ENCODE data around the gene DICER1.

DICER1 gene

DNA sequence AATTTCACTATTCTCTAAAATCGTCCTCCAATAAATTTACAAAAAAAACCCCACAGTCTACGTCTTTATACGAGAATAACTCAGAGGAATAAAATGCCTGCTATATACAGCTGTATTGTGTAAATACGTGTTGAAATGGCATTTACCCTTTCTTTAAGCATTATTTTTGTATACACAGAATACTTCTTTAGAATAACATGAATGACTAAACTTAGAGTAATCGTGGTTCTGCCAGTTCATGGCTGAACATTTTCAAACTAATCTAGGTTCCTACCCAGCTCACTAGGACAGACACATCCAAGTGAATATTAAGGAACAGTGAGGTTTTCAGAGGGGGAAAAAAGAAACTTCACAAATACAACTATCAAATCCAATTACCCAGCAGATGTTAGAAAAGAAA, 24.6 kb downstream of the DICER1 start:
- no peak for ATAC-seq

DNA sequence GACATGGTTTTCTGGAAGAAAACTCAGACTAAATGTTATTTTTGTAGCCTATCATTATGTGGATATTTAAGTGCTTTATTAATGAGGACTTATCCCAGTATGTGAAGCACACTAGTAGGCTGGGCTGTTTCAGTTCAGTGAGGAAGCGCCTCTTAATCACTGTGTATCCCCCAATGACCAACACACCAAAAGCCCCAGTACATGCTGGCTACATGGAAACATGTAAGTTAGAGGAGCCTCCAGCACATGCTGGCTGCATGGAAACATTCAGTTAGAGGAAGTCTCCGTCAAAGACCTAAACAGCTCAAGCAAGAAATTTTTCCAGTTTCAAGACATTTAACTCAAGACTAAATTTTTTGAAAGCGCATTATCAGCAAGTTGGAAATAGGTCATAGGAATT, 26.8 kb downstream of the DICER1 start:
- ATAC-seq: no peak

More for the DNA sequence above, 24.6 kb downstream of the DICER1 start:
- TF ChIP-seq ZFP3 (CRISPR knock-in tag; IDR thresholded peaks at IDR 0.05): no peak
- TF ChIP-seq GLIS3 (CRISPR knock-in tag; IDR thresholded peaks at IDR 0.05): no peak
- no peak for TF ChIP-seq BACH2 (CRISPR knock-in tag; IDR thresholded peaks at IDR 0.05; ENCODE audit: borderline replicate concordance)
- TF ChIP-seq, protein P1, sequence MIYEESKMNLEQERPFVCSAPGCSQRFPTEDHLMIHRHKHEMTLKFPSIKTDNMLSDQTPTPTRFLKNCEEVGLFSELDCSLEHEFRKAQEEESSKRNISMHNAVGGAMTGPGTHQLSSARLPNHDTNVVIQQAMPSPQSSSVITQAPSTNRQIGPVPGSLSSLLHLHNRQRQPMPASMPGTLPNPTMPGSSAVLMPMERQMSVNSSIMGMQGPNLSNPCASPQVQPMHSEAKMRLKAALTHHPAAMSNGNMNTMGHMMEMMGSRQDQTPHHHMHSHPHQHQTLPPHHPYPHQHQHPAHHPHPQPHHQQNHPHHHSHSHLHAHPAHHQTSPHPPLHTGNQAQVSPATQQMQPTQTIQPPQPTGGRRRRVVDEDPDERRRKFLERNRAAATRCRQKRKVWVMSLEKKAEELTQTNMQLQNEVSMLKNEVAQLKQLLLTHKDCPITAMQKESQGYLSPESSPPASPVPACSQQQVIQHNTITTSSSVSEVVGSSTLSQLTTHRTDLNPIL (CRISPR knock-in tag; IDR thresholded peaks at IDR 0.05; ENCODE audit: low read depth): no peak
- no peak for TF ChIP-seq ZNF8 (CRISPR knock-in tag; IDR thresholded peaks at IDR 0.05)
- TF ChIP-seq, protein P2, sequence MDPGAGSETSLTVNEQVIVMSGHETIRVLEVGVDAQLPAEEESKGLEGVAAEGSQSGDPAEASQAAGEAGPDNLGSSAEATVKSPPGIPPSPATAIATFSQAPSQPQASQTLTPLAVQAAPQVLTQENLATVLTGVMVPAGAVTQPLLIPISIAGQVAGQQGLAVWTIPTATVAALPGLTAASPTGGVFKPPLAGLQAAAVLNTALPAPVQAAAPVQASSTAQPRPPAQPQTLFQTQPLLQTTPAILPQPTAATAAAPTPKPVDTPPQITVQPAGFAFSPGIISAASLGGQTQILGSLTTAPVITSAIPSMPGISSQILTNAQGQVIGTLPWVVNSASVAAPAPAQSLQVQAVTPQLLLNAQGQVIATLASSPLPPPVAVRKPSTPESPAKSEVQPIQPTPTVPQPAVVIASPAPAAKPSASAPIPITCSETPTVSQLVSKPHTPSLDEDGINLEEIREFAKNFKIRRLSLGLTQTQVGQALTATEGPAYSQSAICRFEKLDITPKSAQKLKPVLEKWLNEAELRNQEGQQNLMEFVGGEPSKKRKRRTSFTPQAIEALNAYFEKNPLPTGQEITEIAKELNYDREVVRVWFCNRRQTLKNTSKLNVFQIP (CRISPR knock-in tag; IDR thresholded peaks at IDR 0.05; ENCODE audit: borderline replicate concordance, low read depth): no peak
- TF ChIP-seq ESRRG (CRISPR knock-in tag; IDR thresholded peaks at IDR 0.05): no peak
- TF ChIP-seq ZFP30 (CRISPR knock-in tag; IDR thresholded peaks at IDR 0.05): no peak
- no peak for TF ChIP-seq ISL1 (CRISPR knock-in tag; IDR thresholded peaks at IDR 0.05)
- TF ChIP-seq, protein P3, sequence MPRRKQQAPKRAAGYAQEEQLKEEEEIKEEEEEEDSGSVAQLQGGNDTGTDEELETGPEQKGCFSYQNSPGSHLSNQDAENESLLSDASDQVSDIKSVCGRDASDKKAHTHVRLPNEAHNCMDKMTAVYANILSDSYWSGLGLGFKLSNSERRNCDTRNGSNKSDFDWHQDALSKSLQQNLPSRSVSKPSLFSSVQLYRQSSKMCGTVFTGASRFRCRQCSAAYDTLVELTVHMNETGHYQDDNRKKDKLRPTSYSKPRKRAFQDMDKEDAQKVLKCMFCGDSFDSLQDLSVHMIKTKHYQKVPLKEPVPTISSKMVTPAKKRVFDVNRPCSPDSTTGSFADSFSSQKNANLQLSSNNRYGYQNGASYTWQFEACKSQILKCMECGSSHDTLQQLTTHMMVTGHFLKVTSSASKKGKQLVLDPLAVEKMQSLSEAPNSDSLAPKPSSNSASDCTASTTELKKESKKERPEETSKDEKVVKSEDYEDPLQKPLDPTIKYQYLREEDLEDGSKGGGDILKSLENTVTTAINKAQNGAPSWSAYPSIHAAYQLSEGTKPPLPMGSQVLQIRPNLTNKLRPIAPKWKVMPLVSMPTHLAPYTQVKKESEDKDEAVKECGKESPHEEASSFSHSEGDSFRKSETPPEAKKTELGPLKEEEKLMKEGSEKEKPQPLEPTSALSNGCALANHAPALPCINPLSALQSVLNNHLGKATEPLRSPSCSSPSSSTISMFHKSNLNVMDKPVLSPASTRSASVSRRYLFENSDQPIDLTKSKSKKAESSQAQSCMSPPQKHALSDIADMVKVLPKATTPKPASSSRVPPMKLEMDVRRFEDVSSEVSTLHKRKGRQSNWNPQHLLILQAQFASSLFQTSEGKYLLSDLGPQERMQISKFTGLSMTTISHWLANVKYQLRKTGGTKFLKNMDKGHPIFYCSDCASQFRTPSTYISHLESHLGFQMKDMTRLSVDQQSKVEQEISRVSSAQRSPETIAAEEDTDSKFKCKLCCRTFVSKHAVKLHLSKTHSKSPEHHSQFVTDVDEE (CRISPR knock-in tag; IDR thresholded peaks at IDR 0.05): no peak

More for the DNA sequence above, 26.8 kb downstream of the DICER1 start:
- no peak for TF ChIP-seq ZNF70 (CRISPR knock-in tag; IDR thresholded peaks at IDR 0.05)
- TF ChIP-seq ZC3H10 (CRISPR knock-in tag; IDR thresholded peaks at IDR 0.05): no peak
- no peak for TF ChIP-seq ISL1 (CRISPR knock-in tag; IDR thresholded peaks at IDR 0.05)
- TF ChIP-seq, protein P1 (CRISPR knock-in tag; IDR thresholded peaks at IDR 0.05; ENCODE audit: low read depth): no peak
- no peak for TF ChIP-seq SNAI2 (CRISPR knock-in tag; IDR thresholded peaks at IDR 0.05)
- TF ChIP-seq PPARA (CRISPR knock-in tag; IDR thresholded peaks at IDR 0.05; ENCODE audit: borderline replicate concordance): no peak
- TF ChIP-seq TCF4 (CRISPR knock-in tag; IDR thresholded peaks at IDR 0.05; ENCODE audit: borderline replicate concordance): no peak
- no peak for TF ChIP-seq ZFP3 (CRISPR knock-in tag; IDR thresholded peaks at IDR 0.05)
- TF ChIP-seq ARNTL (CRISPR knock-in tag; IDR thresholded peaks at IDR 0.05; ENCODE audit: borderline replicate concordance, low read depth): no peak
- TF ChIP-seq, protein P3 (CRISPR knock-in tag; IDR thresholded peaks at IDR 0.05): no peak
- TF ChIP-seq, protein P2 (CRISPR knock-in tag; IDR thresholded peaks at IDR 0.05; ENCODE audit: borderline replicate concordance, low read depth): no peak
- TF ChIP-seq ESRRG (CRISPR knock-in tag; IDR thresholded peaks at IDR 0.05): no peak
- no peak for TF ChIP-seq ZNF565 (CRISPR knock-in tag; conservative IDR thresholded peaks at IDR 0.05; ENCODE audit: low read depth)
- TF ChIP-seq GLIS3 (CRISPR knock-in tag; IDR thresholded peaks at IDR 0.05): no peak

All from SK-N-SH treated with all-trans-retinoic acid at 6 μM for 48 hours (cell line).